ENCODE measurements around the gene ABHD17C. TPM values are rescaled to one million over a fixed set of nuclear protein-coding genes. Genes with fewer than 3 reads are reported as not detected.

The ABHD17C gene
- total RNA-seq, 1 donor from 2014 or later: 9.3 TPM

DNA sequence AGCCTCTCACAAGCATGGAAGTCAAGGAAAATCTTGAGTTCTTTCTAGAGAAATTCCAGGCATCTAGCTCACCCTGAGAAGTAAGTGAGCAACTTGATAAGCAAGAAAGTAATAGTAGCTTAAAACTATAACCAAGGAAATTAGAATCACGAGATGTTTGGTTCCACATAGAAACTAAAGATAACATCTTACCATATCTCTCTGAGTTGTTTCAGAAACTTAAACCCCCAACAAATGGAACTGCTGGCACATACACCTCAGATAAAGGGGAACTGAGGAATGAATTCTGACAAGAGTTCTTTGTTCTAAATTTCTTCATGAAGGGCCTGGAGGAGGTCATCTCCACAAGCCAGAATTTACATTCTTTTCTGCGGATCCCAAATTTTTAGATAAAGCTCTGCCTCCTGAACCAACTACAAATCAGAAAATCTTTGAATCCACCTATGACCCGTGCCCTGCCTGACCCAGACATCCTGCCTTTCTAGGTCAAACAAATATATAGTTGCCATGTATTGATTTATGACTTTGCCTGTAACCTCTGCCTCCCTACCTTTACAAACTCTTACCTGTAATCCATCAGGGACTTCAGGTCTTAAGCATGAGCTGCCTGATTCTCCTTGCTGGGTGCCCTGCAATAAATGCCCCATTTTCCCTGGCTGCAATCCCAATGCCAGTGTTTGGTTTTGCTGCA lies 26.4 kb upstream of the ABHD17C start:
- Histone ChIP-seq H3K9me3 (ENCODE audit: low read depth) (no peaks in the 10 kb centered on the region), H3F3A (ENCODE audit: low read depth) (no peaks in the 10 kb centered on the region), H3K79me2 (ENCODE audit: low read depth) (no peaks in the 10 kb centered on the region), H4K20me1 (ENCODE audit: low read depth) (no peaks in the 10 kb centered on the region), H3K9ac (no peak overlapping the region), H3K4me2 (no peak overlapping the region), H3K4me1 (no peaks in the 10 kb centered on the region), H3K27me3 (no peaks in the 10 kb centered on the region), H2AFZ (replicated peaks) (no peak overlapping the region), H3K36me3 (no peaks in the 10 kb centered on the region), H3K4me3 (no peak overlapping the region), H3K27ac (no peak overlapping the region)
- Mint-ChIP-seq H3K36me3 (no peaks in the 10 kb centered on the region), H3K27me3 (ENCODE audit: insufficient read depth, low read depth) (peaks cover 4% of the 10 kb centered on the region), H3K27ac (no peak overlapping the region), H3K4me1 (no peaks in the 10 kb centered on the region), H3K4me3 (no peak overlapping the region), H3K9me3 (peaks cover 2% of the 10 kb centered on the region)
- no peak for DNase-seq (ENCODE audit: low spot score)
- no peak for TF ChIP-seq EZH2phosphoT487 (IDR thresholded peaks at IDR 0.05)
- TF ChIP-seq, protein P1, sequence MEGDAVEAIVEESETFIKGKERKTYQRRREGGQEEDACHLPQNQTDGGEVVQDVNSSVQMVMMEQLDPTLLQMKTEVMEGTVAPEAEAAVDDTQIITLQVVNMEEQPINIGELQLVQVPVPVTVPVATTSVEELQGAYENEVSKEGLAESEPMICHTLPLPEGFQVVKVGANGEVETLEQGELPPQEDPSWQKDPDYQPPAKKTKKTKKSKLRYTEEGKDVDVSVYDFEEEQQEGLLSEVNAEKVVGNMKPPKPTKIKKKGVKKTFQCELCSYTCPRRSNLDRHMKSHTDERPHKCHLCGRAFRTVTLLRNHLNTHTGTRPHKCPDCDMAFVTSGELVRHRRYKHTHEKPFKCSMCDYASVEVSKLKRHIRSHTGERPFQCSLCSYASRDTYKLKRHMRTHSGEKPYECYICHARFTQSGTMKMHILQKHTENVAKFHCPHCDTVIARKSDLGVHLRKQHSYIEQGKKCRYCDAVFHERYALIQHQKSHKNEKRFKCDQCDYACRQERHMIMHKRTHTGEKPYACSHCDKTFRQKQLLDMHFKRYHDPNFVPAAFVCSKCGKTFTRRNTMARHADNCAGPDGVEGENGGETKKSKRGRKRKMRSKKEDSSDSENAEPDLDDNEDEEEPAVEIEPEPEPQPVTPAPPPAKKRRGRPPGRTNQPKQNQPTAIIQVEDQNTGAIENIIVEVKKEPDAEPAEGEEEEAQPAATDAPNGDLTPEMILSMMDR (IDR thresholded peaks at IDR 0.05): no peak
- TF ChIP-seq EZH2 (IDR thresholded peaks at IDR 0.05): no peak

- no peak for DNase-seq (ENCODE audit: low spot score)
- TF ChIP-seq EZH2 (IDR thresholded peaks at IDR 0.05) (no peak), EZH2phosphoT487 (IDR thresholded peaks at IDR 0.05) (no peak)
- TF ChIP-seq, protein P1 (IDR thresholded peaks at IDR 0.05): no peak
- Histone ChIP-seq H3K27ac (no peak overlapping the region), H3K9me3 (ENCODE audit: low read depth) (no peaks in the 10 kb centered on the region), H2AFZ (replicated peaks) (no peak overlapping the region), H4K20me1 (ENCODE audit: low read depth) (no peaks in the 10 kb centered on the region), H3K27me3 (no peaks in the 10 kb centered on the region), H3K9ac (no peak overlapping the region), H3K4me1 (no peaks in the 10 kb centered on the region), H3K36me3 (no peaks in the 10 kb centered on the region), H3K4me2 (no peak overlapping the region), H3F3A (ENCODE audit: low read depth) (no peaks in the 10 kb centered on the region), H3K79me2 (ENCODE audit: low read depth) (no peaks in the 10 kb centered on the region), H3K4me3 (no peak overlapping the region)
- no peaks in the 10 kb centered on the region for H3K36me3 Mint-ChIP-seq
- H3K27me3 Mint-ChIP-seq (ENCODE audit: insufficient read depth, low read depth): peaks cover 4% of the 10 kb centered on the region
- no peak overlapping the region for H3K27ac Mint-ChIP-seq
- no peaks in the 10 kb centered on the region for H3K4me1 Mint-ChIP-seq
- H3K4me3 Mint-ChIP-seq: no peak overlapping the region
- peaks cover 2% of the 10 kb centered on the region for H3K9me3 Mint-ChIP-seq
These were observed 25.3 kb upstream of the ABHD17C start for GRCh38 chr15:80669663-80670273.

GRCh38 chr15:80673561-80674244 lies 21.4 kb upstream of the ABHD17C start:
- Histone ChIP-seq H3K9ac (no peak overlapping the region), H3K36me3 (no peaks in the 10 kb centered on the region), H3K9me3 (ENCODE audit: low read depth) (no peaks in the 10 kb centered on the region), H2AFZ (replicated peaks) (no peak overlapping the region), H3K4me3 (no peak overlapping the region), H3K27me3 (no peaks in the 10 kb centered on the region), H3F3A (ENCODE audit: low read depth) (no peaks in the 10 kb centered on the region), H3K4me1 (no peaks in the 10 kb centered on the region), H3K27ac (no peak overlapping the region), H4K20me1 (ENCODE audit: low read depth) (no peaks in the 10 kb centered on the region), H3K79me2 (ENCODE audit: low read depth) (no peaks in the 10 kb centered on the region), H3K4me2 (no peak overlapping the region)
- Mint-ChIP-seq H3K27me3 (ENCODE audit: insufficient read depth, low read depth) (no peaks in the 10 kb centered on the region), H3K36me3 (no peaks in the 10 kb centered on the region), H3K4me3 (no peak overlapping the region), H3K27ac (no peak overlapping the region), H3K9me3 (peaks cover 2% of the 10 kb centered on the region), H3K4me1 (no peaks in the 10 kb centered on the region)
- no peak for DNase-seq (ENCODE audit: low spot score)
- no peak for TF ChIP-seq EZH2phosphoT487 (IDR thresholded peaks at IDR 0.05)
- TF ChIP-seq, protein P1 (IDR thresholded peaks at IDR 0.05): no peak
- no peak for TF ChIP-seq EZH2 (IDR thresholded peaks at IDR 0.05)
